HepG2 (cell line): ENCODE results near the gene SP1. TPM values are rescaled to one million over a fixed set of nuclear protein-coding genes. Genes with fewer than 3 reads are reported as not detected.

Experiments
- CREB1 ChIP-seq, 2 experiments: fragments of 450-650 bp in 1 of 2; IDR thresholded peaks; 2 replicates each; pipeline ENCODE4 v1.6.1; 2016 to 2017; ENCODE audit warnings: control low read depth in 1 of 2, mild to moderate bottlenecking in 1 of 2, missing compliant biosample characterization in 1 of 2, missing genetic modification characterization in 1 of 2
- DPF2 ChIP-seq: sonication (generic); formaldehyde crosslinking; IDR thresholded peaks from 2 replicates; pipeline ENCODE4 v1.4.0; 2020; ENCODE audit warnings: mild to moderate bottlenecking, low read depth, missing genetic modification reagents, borderline replicate concordance
- FOXK1 ChIP-seq: sonication (generic); formaldehyde crosslinking; IDR thresholded peaks from 2 replicates; pipeline ENCODE4 v1.4.0; 2020; ENCODE audit warnings: low read depth, missing genetic modification reagents, borderline replicate concordance
- HOXA7 ChIP-seq: sonication (generic); formaldehyde crosslinking; IDR thresholded peaks from 2 replicates; pipeline ENCODE4 v1.8.1; 2022; ENCODE audit warnings: mild to moderate bottlenecking, missing genetic modification reagents, moderate library complexity
- IKZF5 ChIP-seq: IDR thresholded peaks from 2 replicates; pipeline ENCODE4 v1.6.1; 2018; ENCODE audit warnings: missing genetic modification reagents, mild to moderate bottlenecking, missing compliant biosample characterization
- KLF16 ChIP-seq, 2 experiments: sonication (generic) in 1 of 2; formaldehyde crosslinking in 1 of 2; IDR thresholded peaks; 2 replicates each; pipeline versions ENCODE4 v1.6.1 to v1.8.0; 2016 to 2023; ENCODE audit warnings: missing genetic modification reagents in 2 of 2, missing compliant biosample characterization in 1 of 2
- SMYD3 ChIP-seq: sonication (generic); formaldehyde crosslinking; IDR thresholded peaks from 2 replicates; pipeline ENCODE4 v1.8.1; 2023; ENCODE audit warnings: mild to moderate bottlenecking, missing genetic modification reagents
- ZNF281 ChIP-seq: sonication (generic); formaldehyde crosslinking; IDR thresholded peaks from 2 replicates; pipeline ENCODE4 v1.4.0; 2020; ENCODE audit warnings: missing genetic modification reagents, borderline replicate concordance
- ZNF546 ChIP-seq: sonication (generic); formaldehyde crosslinking; conservative IDR thresholded peaks from 2 replicates; pipeline ENCODE4 v1.8.1; 2023; ENCODE audit warnings: mild to moderate bottlenecking, missing genetic modification reagents
- ZNF772 ChIP-seq: sonication (generic); formaldehyde crosslinking; IDR thresholded peaks from 2 replicates; pipeline ENCODE4 v1.5.0; 2020; ENCODE audit warnings: mild to moderate bottlenecking, missing genetic modification reagents
- polyA plus RNA-seq, 8 experiments: library from polyadenylated mRNA; depleted of rRNA in 3 of 8; stranded (reverse) in 7 of 8; unstranded in 1 of 8; fragments of >200 nt; fragmentation: Illumina TruSeq in 4 of 8; extraction: Trizol in 4 of 8; gene quantifications; 2 replicates each; pipeline versions ENCODE4 v1.2.1 to v1.2.3, GENCODE V29; 2011 to 2016; ENCODE audit warnings: low read depth in 4 of 8, missing spikeins in 1 of 8, mixed read lengths in 1 of 8; ENCODE audit not compliant: insufficient read depth in 1 of 8
- total RNA-seq, 5 experiments: library from RNA; depleted of rRNA; stranded (reverse); fragments of >200 nt; fragmentation: Illumina TruSeq; extraction: Trizol; gene quantifications; 2 replicates each; pipeline ENCODE4 v1.2.3, GENCODE V29; 2016; ENCODE audit warnings: low read depth in 1 of 5
- TF ChIP-seq, protein P1 (sequence below): sonication (generic); formaldehyde crosslinking; IDR thresholded peaks from 2 replicates; pipeline ENCODE4 v1.5.0; 2020; ENCODE audit warnings: mild to moderate bottlenecking, missing genetic modification reagents, borderline replicate concordance
- TF ChIP-seq, protein P2 (sequence below): IDR thresholded peaks from 2 replicates; pipeline ENCODE4 v1.6.1; 2016; ENCODE audit warnings: missing compliant biosample characterization, missing genetic modification reagents, borderline replicate concordance

The SP1 gene
- total and polyA plus RNA-seq, 2 of the 13 experiments (the other 11 are each of a cell fraction or from before 2014, with no cell fraction given) = 26.5 to 27.5 TPM

DNA sequence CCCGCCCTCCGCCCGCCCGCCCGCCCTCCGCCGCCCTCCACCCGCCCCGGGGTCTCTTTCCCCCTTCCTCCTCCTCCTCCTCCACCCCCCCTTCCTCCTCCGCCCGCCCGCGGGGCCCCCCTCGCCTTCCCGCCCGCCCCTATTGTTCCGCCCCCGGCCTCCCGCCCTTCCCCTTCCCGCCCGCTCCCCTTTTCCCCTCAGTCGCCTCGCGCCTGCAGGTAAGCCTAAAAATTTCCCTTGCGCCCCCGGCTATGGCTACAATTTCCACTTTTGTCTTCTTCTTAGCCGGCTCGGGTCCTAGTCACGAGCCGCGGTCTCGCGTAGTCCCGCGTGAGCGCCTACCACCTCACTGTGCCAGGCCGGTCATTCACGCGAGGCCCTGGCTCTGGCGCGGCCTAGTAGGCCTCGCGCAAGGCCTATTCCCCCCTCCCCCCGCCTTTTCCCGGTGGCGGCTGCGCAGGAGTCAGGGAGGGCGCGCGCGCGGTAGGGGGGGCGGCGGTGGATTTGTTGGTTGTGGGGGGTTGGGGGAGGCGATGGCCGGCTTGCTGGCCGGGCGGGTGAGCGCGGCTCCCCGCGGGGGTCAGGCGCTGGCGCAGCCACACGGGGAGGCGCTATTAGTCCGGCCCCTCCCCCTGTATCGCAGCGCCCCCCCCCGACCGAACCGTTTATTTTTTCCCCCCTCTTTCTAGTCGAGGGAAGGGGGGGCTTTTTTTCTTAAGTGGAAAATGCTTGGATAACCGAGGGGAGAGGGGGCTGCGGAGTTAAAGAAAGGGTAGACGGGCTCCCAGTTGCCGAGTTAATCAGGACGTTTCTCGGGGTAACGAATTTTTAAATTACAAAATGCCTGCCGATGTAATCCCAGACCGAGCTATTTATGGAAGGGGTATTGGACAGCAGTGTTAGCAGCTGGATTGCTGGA lies 72.4 kb downstream of the SP1 start (continued):
- TF ChIP-seq, protein P1, sequence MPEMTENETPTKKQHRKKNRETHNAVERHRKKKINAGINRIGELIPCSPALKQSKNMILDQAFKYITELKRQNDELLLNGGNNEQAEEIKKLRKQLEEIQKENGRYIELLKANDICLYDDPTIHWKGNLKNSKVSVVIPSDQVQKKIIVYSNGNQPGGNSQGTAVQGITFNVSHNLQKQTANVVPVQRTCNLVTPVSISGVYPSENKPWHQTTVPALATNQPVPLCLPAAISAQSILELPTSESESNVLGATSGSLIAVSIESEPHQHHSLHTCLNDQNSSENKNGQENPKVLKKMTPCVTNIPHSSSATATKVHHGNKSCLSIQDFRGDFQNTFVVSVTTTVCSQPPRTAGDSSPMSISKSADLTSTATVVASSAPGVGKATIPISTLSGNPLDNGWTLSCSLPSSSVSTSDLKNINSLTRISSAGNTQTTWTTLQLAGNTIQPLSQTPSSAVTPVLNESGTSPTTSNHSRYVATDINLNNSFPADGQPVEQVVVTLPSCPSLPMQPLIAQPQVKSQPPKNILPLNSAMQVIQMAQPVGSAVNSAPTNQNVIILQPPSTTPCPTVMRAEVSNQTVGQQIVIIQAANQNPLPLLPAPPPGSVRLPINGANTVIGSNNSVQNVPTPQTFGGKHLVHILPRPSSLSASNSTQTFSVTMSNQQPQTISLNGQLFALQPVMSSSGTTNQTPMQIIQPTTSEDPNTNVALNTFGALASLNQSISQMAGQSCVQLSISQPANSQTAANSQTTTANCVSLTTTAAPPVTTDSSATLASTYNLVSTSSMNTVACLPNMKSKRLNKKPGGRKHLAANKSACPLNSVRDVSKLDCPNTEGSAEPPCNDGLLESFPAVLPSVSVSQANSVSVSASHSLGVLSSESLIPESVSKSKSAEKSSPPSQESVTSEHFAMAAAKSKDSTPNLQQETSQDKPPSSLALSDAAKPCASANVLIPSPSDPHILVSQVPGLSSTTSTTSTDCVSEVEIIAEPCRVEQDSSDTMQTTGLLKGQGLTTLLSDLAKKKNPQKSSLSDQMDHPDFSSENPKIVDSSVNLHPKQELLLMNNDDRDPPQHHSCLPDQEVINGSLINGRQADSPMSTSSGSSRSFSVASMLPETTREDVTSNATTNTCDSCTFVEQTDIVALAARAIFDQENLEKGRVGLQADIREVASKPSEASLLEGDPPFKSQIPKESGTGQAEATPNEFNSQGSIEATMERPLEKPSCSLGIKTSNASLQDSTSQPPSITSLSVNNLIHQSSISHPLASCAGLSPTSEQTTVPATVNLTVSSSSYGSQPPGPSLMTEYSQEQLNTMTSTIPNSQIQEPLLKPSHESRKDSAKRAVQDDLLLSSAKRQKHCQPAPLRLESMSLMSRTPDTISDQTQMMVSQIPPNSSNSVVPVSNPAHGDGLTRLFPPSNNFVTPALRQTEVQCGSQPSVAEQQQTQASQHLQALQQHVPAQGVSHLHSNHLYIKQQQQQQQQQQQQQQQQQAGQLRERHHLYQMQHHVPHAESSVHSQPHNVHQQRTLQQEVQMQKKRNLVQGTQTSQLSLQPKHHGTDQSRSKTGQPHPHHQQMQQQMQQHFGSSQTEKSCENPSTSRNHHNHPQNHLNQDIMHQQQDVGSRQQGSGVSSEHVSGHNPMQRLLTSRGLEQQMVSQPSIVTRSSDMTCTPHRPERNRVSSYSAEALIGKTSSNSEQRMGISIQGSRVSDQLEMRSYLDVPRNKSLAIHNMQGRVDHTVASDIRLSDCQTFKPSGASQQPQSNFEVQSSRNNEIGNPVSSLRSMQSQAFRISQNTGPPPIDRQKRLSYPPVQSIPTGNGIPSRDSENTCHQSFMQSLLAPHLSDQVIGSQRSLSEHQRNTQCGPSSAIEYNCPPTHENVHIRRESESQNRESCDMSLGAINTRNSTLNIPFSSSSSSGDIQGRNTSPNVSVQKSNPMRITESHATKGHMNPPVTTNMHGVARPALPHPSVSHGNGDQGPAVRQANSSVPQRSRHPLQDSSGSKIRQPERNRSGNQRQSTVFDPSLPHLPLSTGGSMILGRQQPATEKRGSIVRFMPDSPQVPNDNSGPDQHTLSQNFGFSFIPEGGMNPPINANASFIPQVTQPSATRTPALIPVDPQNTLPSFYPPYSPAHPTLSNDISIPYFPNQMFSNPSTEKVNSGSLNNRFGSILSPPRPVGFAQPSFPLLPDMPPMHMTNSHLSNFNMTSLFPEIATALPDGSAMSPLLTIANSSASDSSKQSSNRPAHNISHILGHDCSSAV (CRISPR knock-in tag) = no peak
- TF ChIP-seq KLF16 (CRISPR knock-in tag; IDR thresholded peaks at IDR 0.05) (no peak), ZNF281 (CRISPR knock-in tag) (peak; percentile 90), SMYD3 (no peak), FOXK1 (CRISPR knock-in tag) (peak; percentile 49; the same call in 1 of the 2 replicates), DPF2 (CRISPR knock-in tag) (no peak), IKZF5 (CRISPR knock-in tag) (0 out of 2 replicates have a peak, but pooled peaks have one; percentile 5), CREB1 (IDR thresholded peaks at IDR 0.05) (0 out of 2 replicates have a peak, but pooled peaks have one; percentile 2), CREB1 (CRISPR knock-in tag; IDR thresholded peaks at IDR 0.05) (no peak), ZNF772 (no peak), ZNF546 (no peak), HOXA7 (CRISPR knock-in tag) (no peak)
- TF ChIP-seq, protein P2, sequence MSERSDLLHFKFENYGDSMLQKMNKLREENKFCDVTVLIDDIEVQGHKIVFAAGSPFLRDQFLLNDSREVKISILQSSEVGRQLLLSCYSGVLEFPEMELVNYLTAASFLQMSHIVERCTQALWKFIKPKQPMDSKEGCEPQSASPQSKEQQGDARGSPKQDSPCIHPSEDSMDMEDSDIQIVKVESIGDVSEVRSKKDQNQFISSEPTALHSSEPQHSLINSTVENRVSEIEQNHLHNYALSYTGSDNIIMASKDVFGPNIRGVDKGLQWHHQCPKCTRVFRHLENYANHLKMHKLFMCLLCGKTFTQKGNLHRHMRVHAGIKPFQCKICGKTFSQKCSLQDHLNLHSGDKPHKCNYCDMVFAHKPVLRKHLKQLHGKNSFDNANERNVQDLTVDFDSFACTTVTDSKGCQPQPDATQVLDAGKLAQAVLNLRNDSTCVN (CRISPR knock-in tag) = no peak
